RWPE1 (cell line): ENCODE measurements around the gene BICC1.

Source experiments
- CTCF ChIA-PET: fragments of 350-600 bp; sonication (Branson Sonifier 250); formaldehyde crosslinking; extraction: SDS; loops from one replicate; lab custom pipeline; 2021; lab: Yijun Ruan, JAX
- POLR2A ChIA-PET: fragments of 400-600 bp; formaldehyde crosslinking; extraction: SDS; loops from one replicate; lab custom pipeline; 2020; ENCODE audit warnings: antibody characterized with exemption; ENCODE audit not compliant: low non-redundant PET; lab: Yijun Ruan, JAX
- DNase-seq: peaks from one replicate; pipeline ENCODE4 v3.0.0; 2012; ENCODE audit warnings: low spot score
- H3K27ac ChIP-seq: fragments of 450-650 bp; 2 replicates; pipeline ENCODE4 v1.5.1; 2017
- CTCF ChIP-seq: fragments of 450-650 bp; conservative IDR thresholded peaks from 2 replicates; pipeline ENCODE4 v1.5.1; 2017; ENCODE audit warnings: low read depth, mild to moderate bottlenecking

Gene BICC1

GRCh38 chr10:58782876-58783851 lies 270.5 kb downstream of the BICC1 start:
- no peak overlapping the region for H3K27ac ChIP-seq
- no peak for TF ChIP-seq CTCF
- CTCF ChIA-PET: no interaction called here
- DNase-seq: no peak
- POLR2A ChIA-PET: no interaction called here

GRCh38 chr10:58784361-58784760 lies 271.7 kb downstream of the BICC1 start:
- POLR2A ChIA-PET: no interaction called here
- TF ChIP-seq CTCF: no peak
- CTCF ChIA-PET: no interaction called here
- no peak for DNase-seq
- H3K27ac ChIP-seq: no peak overlapping the region

- no peak for DNase-seq
- ChIA-PET POLR2A (no interaction called here), CTCF (no interaction called here)
- H3K27ac ChIP-seq: no peak overlapping the region
- TF ChIP-seq CTCF: no peak
These were observed 272.7 kb downstream of the BICC1 start for GRCh38 chr10:58785354-58785753.

- TF ChIP-seq CTCF: no peak
- ChIA-PET CTCF (no interaction called here), POLR2A (no interaction called here)
- DNase-seq: peak; percentile 39
- peak overlapping the region; percentile 75 for H3K27ac ChIP-seq
These were observed 278.5 kb downstream of the BICC1 start for GRCh38 chr10:58791137-58791536.

GRCh38 chr10:58795560-58795959 lies 282.9 kb downstream of the BICC1 start:
- CTCF ChIA-PET: interaction anchor here (0.7 kb wide), 2 partner anchors 496 to 648 kb away, joined by 3 to 4 read pairs; no protein-coding TSS in a partner anchor
- POLR2A ChIA-PET: no interaction called here
- no peak for TF ChIP-seq CTCF
- H3K27ac ChIP-seq: no peak overlapping the region
- no peak for DNase-seq

GRCh38 chr10:58796242-58796641 lies 283.6 kb downstream of the BICC1 start:
- TF ChIP-seq CTCF: no peak
- DNase-seq: no peak
- CTCF ChIA-PET: no interaction called here
- H3K27ac ChIP-seq: no peak overlapping the region
- POLR2A ChIA-PET: no interaction called here
